GM21576 (cell line): ENCODE data around the gene CNTN5.

Source experiments
- ATAC-seq: cut with Tn5 transposase; IDR thresholded peaks from one replicate; pipeline ENCODE4 v1.9.1; 2021; ENCODE audit warnings: mild to moderate bottlenecking, moderate library complexity; ENCODE audit not compliant: unreplicated experiment

Gene CNTN5

DNA sequence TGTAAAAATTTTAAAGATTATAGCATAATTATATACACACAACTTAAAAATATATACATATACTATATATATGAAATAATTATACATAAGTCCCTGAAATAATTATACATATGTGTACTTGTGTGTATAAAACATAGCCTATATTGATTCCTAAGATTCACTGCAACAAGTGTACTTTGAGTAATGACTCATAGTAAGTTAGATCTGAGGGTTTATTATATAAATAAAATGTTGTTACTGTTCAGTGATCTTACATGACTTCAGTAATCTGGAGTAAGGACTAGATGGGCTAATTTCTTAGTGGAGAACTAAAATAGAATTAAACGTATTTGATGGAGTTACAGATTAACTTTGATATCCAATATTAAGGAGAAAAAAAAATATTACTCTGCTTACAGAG lies 350.5 kb downstream of the CNTN5 start:
- ATAC-seq, result no peak

DNA sequence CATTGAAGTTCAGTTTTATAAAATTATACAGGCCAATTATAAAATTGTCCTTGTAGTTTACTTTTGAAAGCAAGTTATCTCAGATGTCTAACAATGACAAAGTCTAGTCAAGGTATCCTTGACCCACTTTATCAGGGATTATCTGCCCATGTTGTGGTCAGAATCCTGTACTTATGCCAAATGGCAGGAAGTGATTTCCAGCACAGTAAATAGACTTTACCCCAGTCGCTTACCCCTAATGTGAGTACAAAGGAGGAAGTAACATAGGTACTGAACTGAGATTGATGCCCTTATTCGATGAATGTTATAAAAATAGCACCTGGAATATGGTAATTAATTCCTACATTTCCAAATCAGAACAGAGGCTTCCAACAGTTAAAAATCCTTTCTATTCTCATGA lies 355.7 kb downstream of the CNTN5 start:
- ATAC-seq, result no peak

DNA sequence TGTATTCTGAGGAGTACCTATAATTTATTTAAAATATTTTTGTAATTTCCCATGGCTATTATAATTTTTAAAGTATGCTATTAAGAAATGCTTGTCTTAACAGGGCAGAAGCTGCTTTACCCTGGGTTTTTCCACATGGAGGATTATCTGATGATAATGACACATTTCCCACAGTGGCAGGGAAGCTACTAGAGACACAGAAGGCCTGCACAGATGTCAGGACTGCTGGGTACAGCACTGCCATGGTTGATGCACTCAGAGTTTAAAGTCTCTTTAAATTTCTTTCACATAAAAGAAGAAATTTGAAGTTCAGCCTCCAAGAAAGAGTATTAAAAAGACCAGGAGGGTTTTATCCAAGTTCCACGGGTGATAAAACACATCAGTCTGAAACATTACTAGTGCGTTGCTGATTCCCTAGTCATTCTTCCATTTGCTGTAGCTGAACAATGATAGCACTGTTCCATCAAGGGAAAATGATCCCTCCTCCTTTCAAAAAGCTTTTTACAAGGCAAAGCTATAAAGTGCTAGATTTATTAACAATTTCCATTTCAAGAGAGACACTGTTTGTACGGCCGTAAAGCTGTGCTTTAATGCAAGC lies 363.0 kb downstream of the CNTN5 start:
- no peak for ATAC-seq

DNA sequence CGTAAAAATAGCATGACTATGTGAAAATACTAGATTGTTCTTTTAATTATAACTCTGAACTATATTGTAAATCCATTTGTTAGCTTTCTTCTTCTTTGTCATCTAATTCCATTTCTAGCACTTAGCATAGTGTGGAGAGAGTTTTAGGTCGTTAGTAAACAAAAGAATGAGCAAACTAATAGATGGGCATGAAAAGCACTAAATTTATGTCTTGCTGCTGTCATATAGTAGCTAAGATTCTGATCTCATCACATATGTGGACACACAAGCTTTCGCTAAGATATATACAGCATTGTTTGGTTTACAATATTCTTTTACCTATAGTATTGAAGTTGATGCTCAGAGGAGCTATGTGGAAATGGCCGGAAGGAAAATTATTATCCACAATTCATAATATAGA lies 370.5 kb downstream of the CNTN5 start:
- ATAC-seq, result no peak

DNA sequence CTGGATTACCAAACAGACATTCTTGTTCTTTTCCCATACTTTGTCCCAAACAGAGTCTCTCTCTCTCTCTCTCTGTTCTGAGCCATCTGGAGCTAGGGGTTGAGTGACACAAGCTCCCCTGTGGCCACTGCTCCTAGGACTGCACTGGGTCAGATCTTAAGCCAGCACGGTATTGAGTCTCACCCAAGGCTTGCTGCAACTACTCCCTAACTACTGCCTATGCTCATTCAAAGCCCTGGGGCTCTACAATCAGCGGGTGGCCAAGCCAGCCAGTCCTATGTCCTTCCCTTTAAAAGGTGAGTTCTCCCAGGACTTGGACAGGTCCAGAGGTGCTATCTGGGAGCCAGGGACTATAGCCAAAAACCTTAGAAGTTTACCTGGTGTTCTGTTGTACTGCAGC lies 385.6 kb downstream of the CNTN5 start:
- ATAC-seq, result no peak

DNA sequence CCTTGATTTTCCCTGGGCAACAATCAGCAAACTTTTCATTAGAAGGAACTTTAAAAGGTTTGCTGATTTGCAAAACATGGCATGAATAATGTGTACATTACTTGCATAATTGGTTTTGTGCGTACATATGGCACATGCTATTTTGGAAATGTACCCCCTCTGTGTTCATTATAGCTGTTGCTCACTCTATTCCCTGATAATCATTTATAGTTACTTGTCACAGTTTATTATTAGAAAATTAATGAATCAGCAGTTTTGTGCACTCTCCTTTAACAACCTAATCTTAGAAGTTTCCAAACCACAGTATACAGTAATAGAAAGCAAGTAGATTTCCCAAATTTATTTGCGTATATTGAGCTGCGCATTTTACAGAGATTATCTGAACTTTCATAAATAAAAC lies 389.9 kb downstream of the CNTN5 start:
- ATAC-seq, result no peak

DNA sequence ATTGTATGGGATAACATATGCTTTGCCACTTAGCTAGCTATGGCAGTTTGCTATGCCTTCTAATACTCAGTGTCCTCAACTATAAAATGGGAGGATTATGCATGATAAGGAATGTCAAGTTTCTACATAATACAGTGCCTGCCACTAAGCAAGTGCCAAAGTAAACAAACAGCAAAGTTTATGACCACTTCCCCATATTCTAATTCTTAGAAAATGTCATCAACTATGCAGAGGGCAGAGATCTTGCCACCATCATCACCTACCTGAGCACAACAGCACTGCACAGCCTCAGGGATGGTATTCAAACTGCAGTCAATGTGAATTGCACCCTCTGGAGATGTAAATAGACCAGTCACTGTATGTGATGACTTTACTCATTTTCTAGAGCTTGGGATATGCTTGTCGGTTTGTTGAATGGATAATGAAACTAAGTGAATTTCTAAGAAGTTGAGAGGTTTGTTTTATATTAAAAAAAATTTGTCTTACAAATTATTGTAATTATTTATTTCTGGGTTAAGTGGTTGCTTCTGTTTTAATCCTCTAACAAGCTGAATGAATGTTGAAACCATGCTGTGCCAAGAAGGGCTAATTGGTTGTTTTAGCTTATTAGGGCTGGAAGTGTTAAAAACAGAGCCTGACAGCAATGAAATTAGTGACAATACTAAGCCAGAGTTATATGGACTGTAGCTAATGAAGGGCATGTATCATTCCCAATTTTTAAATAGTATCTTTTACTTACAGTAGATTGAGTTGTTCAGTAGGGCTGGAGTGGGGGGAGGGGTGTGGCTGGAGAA lies 398.4 kb downstream of the CNTN5 start:
- ATAC-seq, result no peak

DNA sequence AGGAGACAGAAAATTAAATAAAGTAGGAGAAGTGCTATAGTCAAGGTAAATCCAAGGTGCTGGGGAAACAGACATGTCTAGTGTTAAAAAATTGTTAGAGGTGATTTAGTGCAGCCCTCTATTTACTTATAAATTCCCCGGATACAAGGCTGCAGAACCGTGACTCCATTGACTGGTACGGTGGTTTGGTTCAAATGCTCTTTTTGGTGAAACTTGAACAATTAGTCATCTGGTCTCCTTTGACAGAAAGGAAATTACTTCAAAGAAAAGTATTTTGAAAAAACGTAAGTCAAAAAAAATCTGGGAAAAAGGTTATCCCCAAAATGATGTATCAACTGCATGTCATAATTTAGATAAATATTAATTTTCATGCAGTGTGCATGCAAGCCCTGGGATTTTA lies 399.2 kb downstream of the CNTN5 start:
- ATAC-seq, result no peak

DNA sequence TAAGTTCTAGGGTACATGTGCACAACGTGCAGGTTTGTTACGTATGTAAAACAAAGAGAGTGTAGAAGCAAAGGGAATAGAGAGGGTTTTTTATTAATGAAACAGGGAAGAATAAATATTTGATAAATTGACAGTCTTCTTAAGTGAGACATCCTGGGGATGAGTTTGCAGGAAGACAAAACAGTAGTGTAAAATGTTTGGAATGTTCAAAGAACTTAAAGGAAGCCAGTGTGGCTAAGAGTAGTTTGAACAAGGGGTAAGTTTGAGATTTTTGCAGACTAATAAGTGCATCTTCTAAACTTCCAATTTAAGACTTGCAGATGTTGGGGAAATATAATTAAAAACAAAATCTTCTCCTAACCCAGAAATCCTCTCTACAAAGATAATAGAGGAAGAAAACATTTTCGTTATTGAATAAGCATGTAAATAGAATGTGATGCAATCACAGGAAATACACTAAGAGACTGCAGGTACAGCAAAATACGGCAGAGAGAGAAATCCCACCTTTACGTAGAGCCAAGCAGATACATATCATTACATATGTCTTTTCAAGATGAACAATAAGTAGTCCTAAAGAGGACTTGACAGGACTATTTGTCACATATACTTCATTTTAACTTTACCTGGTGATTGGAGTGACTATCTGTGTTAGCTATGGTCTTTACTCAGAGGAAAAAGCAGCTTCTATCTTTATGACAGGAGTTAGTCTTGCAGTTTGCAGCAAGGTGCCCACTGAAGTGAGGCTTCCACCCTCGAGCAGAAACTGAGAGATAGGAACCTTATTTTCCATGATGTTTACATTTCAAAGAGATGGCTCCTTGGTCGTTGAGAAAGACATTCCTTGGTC lies 402.1 kb downstream of the CNTN5 start:
- ATAC-seq, result no peak

DNA sequence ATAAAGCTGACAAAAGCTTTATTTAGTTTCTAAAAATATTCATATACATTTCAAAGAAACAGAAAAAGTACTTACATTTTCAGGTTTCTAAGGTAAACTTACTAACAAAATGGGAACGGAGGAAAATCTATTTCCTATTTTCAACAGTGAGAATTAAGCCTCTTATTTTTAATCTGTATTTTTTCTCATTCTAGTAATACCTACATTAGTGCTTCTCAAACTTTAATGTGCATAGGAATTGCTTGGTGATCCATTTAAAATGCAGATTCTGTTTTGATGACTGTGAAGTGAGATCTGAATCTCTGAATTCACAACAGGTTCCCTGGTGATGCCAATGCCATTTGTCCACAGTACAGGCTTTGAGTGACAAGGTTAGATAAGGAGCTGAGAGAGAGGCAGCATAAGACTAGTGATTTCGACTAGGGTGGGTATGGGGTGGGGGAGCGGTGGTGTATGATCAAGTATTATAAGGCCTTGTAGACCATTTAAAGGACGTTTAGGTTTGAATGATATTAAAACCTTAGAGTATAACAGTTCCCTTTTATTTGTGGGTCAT lies 402.8 kb downstream of the CNTN5 start:
- no peak for ATAC-seq

DNA sequence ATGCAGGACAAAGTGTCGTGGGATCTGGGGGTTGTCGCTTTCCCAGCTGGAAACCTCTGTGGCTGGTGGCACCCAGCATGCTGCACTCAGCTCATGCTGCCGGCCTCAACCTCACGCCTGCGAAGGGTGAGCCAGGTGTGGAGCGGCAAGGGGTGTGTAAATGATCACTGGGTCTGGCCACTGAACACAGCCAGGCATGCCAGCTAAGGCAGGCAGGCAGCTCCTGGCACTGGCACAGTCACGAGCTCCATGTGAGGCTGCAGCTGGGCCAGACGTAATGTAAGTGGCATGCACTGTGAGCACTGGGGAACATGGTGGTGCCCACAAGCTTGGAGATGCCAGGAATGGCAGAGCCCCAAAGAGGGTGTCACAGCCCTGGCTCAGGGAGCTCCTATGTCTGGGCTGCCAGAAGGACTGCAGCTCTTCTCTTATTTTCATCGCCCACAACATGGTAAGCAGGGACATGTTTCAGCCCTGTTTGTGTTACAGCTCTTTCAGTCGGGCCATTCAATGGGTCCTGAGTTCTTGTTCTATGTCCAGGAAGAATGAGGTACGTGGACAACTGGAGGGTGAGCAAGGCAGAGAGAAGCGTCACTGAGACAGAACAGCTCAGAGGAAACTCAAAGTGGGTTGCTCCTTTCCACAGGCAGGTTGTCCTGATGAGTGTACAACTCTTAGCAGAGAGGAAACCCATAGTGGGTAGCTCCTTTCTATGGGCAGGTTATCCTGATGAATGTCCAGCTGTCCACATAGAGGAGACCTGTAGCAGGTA lies 403.8 kb downstream of the CNTN5 start:
- no peak for ATAC-seq

DNA sequence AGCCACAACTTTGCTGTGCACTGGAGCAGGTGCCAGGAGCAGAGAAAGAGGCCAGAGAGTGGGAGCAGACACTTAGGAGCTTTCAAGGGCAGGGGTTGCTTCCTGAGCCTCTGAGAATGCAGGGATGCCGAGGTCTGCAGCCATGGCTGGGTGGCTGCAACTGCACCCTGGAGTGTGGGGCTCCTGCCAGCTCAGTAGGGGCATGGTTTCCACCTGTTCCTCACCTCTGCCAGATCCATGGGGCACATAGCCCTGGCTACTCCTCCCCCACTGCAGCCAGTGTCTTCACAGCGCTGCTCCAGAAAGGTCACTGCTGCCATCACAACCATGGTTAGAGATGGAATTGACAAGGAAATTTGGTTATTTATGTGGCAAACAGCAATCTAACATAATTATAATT lies 404.8 kb downstream of the CNTN5 start:
- ATAC-seq, result no peak

DNA sequence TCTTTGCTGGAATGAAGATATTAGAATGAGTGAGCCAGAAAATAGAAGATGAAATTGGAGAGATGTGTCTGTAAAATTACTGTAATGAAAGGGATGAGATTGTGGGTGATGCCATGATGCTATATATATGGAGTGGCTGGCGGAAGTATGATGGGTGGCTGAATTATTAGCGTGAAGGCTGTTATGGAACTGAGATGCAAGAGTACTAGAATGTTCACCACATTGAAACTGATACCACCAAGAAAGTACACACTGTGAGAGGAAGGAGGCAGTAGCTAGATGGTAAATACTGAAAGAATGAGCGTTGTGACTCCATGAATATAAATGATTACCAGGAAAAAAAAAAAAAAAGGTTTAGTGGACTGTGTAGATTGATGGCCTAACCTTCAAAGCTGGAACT lies 411.9 kb downstream of the CNTN5 start:
- no peak for ATAC-seq

DNA sequence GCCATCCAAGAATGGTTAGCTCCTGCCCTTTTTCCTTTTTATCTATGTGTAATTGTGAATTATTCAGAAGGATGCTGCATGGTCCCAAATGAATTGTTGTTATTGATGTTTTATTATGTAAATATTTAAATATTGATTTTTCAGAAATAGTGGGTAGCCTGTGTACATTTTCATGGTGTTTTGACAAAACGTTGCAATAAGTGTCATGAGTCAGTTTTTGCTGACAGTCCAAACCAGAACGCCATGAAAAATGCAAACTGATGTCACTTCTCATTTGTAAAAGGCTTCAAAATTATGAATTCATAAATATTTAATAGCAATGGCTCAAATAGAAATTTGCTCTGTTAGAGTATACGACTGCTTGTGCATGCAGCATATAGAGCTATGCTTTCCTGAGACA lies 422.5 kb downstream of the CNTN5 start:
- no peak for ATAC-seq

DNA sequence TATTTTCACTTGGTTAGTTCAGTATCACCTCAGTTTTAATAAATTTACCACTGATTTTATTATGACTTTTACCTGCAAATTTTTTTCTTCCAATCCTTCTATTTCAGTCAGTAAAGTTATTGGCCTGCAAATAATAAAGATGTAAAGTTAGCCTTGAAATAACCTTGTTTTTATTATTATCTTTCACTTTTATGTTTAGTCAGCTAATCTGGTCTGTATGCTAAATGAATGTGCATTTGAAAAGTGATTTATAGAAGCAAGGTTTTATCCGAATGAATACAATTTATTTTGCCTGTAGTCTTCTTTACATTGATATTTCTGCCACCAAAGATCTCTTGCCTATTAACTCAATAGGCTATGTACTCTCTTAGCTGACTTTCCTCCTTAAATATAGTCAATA lies 425.7 kb downstream of the CNTN5 start:
- no peak for ATAC-seq

DNA sequence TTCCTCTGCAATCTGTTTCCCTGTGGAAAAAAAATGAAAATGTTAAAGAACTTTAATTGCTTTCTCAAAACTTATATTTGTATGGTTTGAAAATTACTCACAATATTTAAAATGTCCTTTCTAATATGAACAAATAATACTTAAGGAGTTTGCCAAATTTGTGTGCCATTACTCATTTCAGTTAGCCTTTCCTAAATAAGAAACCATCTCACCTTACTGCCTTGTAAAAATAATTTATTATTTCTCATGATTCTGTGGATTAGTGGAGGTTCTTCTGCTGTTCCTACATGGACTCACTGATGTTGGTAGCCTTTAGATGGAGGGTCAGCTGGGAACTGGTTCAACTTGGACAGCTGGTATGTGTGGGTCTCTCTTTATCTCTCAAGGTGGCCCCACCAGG lies 428.6 kb downstream of the CNTN5 start:
- no peak for ATAC-seq

DNA sequence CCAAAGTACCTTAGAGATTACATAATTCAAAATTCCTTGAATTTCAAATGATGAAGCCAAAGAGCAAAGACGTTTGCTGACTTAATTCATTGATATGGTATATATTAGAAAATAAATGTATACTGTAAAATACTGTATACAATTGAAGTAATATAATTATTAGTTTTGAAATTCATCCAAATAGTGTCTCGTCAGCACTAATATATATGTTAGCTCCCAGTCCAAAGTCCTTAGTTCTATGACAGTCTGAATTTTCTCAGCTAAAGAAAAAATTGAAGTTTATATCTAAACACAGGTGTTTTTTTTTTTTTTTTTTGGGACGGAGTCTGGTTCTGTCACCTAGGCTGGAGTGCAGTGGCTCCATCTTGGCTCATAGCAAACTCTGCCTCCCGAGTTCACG lies 431.3 kb downstream of the CNTN5 start:
- ATAC-seq, result no peak

DNA sequence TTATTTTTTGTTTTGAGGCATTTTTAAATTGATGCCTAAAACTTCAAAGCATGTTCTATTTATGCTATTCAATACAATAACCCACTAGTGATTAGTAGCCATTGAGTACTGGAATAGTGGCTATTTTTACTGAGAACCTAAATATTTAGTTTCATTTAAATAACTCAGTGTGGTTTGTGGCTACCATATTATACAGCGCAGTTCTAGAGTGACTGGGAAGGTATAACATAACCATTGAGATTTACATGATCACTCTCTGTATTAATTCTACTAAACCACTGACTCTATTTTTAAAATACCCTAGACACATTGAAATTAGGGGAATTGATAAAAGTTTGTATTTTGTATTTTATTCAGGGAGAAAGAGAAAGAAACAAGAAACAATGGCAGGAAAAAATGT lies 441.2 kb downstream of the CNTN5 start:
- no peak for ATAC-seq

DNA sequence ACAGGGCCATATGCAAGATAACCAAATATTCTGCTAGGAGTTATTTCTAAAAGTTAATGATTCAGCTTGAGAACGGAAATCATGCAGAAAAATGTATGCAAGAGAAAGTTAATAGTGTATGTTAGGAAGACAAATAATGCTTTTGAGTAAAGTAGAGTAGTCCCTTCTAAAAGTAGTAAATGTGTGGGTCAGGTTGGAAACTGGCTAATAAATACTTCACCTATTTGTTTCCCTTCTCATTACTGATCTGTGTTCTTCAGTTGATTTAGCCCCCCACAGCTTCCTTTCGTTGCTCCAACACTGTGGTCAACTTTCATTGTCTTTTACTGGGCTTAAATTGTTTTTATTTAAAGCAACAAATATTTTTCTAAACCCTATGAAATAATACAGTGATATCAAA lies 444.2 kb downstream of the CNTN5 start:
- no peak for ATAC-seq

DNA sequence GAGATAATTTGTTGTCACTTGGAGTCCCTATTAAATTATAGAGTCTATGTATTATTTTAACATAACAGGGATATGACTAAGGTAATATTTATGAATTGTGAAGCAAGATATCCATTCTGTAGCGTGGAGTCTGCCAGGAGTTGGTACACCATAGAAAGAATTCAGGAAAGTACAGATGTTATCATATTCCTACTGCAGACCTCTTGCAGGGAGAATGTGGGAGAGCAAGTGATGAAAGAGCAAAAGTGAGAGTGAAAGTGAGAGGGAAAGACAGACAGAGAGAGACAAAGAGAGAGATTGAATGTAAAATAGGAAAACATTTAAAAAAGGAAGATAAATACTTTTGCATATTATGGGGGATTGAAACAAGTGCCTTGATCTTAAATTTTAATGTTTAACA lies 468.8 kb downstream of the CNTN5 start:
- ATAC-seq, result no peak

DNA sequence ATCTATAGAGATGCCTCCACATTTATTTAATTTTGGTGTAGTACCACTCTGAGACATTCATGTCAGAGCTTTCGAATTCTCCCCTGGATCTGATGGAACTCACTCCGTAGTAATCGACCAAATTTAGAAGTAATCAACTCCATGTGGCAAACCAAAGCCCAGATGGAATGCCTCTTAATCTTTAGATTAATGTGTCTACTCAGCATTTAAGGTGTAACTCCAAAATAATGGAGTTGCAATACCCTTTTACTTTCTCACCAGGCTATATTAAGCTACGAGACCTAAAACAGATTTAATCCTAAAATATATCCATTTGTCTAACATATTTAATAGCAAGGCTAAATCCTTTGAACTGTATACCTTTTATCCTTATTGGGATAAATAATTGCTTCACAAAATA lies 473.3 kb downstream of the CNTN5 start:
- no peak for ATAC-seq
